ENCODE data around the gene AGER. TPM values are rescaled to one million over a fixed set of nuclear protein-coding genes. Genes with fewer than 3 reads are reported as not detected.
A peak's percentile ranks its signal among the peaks of the same experiment; 100 is the strongest.

The AGER gene
- total RNA-seq, 1 donor from 2014 or later = 25.7 TPM

DNA sequence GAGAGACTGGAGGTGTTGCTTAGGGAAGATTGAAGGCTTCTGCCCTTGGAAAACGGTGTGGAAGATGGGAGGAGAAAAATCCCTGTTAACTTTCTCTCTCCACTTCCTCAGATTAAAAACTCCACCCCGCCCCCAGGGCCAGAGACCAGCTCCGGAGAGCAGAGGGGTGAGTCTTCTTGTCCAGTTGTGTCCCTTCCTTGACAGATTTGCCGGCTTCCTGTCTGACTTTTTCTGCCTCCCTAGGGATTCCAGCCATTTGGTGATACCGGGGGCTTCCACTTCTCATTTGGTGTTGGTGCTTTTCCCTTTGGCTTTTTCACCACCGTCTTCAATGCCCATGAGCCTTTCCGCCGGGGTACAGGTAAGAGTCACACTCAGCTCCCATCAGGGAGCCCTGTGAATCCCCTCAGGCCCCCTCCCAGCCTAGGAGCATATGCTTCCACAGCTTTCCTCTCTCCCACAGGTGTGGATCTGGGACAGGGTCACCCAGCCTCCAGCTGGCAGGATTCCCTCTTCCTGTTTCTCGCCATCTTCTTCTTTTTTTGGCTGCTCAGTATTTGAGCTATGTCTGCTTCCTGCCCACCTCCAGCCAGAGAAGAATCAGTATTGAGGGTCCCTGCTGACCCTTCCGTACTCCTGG, 4.2 kb downstream of the AGER start:
- no peak overlapping the region for H3K27ac Mint-ChIP-seq (ENCODE audit: unreplicated experiment)
- H3K36me3 Mint-ChIP-seq (ENCODE audit: low read depth) = peaks cover 4% of the 10 kb centered on the region
- H3K4me3 Mint-ChIP-seq = peak overlapping the region; percentile 76
- peaks cover 51% of the 10 kb centered on the region for H3K4me1 Mint-ChIP-seq
- no peak for DNase-seq (ENCODE audit: low read depth, low spot score)
- H3K27me3 Mint-ChIP-seq (ENCODE audit: low read depth) = peaks cover 6% of the 10 kb centered on the region
- TF ChIP-seq, protein P1, sequence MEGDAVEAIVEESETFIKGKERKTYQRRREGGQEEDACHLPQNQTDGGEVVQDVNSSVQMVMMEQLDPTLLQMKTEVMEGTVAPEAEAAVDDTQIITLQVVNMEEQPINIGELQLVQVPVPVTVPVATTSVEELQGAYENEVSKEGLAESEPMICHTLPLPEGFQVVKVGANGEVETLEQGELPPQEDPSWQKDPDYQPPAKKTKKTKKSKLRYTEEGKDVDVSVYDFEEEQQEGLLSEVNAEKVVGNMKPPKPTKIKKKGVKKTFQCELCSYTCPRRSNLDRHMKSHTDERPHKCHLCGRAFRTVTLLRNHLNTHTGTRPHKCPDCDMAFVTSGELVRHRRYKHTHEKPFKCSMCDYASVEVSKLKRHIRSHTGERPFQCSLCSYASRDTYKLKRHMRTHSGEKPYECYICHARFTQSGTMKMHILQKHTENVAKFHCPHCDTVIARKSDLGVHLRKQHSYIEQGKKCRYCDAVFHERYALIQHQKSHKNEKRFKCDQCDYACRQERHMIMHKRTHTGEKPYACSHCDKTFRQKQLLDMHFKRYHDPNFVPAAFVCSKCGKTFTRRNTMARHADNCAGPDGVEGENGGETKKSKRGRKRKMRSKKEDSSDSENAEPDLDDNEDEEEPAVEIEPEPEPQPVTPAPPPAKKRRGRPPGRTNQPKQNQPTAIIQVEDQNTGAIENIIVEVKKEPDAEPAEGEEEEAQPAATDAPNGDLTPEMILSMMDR (conservative IDR thresholded peaks at IDR 0.05) = no peak
- no peaks in the 10 kb centered on the region for H3K9me3 Mint-ChIP-seq

- Mint-ChIP-seq H3K4me3 (peak overlapping the region; percentile 98), H3K4me1 (peaks cover 60% of the 10 kb centered on the region), H3K27ac (ENCODE audit: unreplicated experiment) (peak overlapping the region; percentile 98), H3K36me3 (ENCODE audit: low read depth) (peaks cover 4% of the 10 kb centered on the region), H3K27me3 (ENCODE audit: low read depth) (peaks cover 6% of the 10 kb centered on the region), H3K9me3 (no peaks in the 10 kb centered on the region)
- no peak for DNase-seq (ENCODE audit: low read depth, low spot score)
- TF ChIP-seq, protein P1 (conservative IDR thresholded peaks at IDR 0.05) = no peak
Measured at GRCh38 chr6:32178547-32179440, 5.3 kb downstream of the AGER start.

GRCh38 chr6:32177788-32178546, 6.1 kb downstream of the AGER start, which contains the start of gene RNF5:
RNF5 (plus strand) TSS chr6:32178405; CDS start chr6:32178512, 107 bp downstream.
- Mint-ChIP-seq H3K27me3 (ENCODE audit: low read depth) (peaks cover 6% of the 10 kb centered on the region), H3K9me3 (no peaks in the 10 kb centered on the region), H3K27ac (ENCODE audit: unreplicated experiment) (peak within 1 kb of the TSS; percentile 98), H3K36me3 (ENCODE audit: low read depth) (peaks cover 4% of the 10 kb centered on the region), H3K4me1 (peaks cover 63% of the 10 kb centered on the region), H3K4me3 (peak within 1 kb of the TSS; percentile 98)
- TF ChIP-seq, protein P1 (conservative IDR thresholded peaks at IDR 0.05) = no peak
- DNase-seq (ENCODE audit: low read depth, low spot score) = peak; percentile 90

- peaks cover 67% of the 10 kb centered on the region for H3K4me1 Mint-ChIP-seq
- peak overlapping the region; percentile 98 for H3K4me3 Mint-ChIP-seq
- no peak for DNase-seq (ENCODE audit: low read depth, low spot score)
- peaks cover 4% of the 10 kb centered on the region for H3K36me3 Mint-ChIP-seq (ENCODE audit: low read depth)
- H3K27ac Mint-ChIP-seq (ENCODE audit: unreplicated experiment) = peak overlapping the region; percentile 98
- no peaks in the 10 kb centered on the region for H3K9me3 Mint-ChIP-seq
- H3K27me3 Mint-ChIP-seq (ENCODE audit: low read depth) = peaks cover 6% of the 10 kb centered on the region
- TF ChIP-seq, protein P1 (conservative IDR thresholded peaks at IDR 0.05) = no peak
Measured at GRCh38 chr6:32177183-32177787, 6.8 kb downstream of the AGER start.
